ENCODE results near the gene ZNF316. TPM values are rescaled to one million over a fixed set of nuclear protein-coding genes. Genes with fewer than 3 reads are reported as not detected.

ZNF316 gene
- total RNA-seq, 2 donors from 2014 or later, result 21.4 to 29.6 TPM

- DNase-seq, result no peak
- no peak for TF ChIP-seq CTCF (conservative IDR thresholded peaks at IDR 0.05)
- H3K27ac ChIP-seq (ENCODE audit: low read depth, low read length), result no peak overlapping the region
- peaks cover 39% of the 10 kb centered on the region for H3K36me3 Mint-ChIP-seq (ENCODE audit: low read depth)
- 100% methylated on average over 1 of the region's 1 CpG for WGBS, 2 experiments (ENCODE audit: insufficient coverage in 1 of 2, insufficient read length in 1 of 2)
- H3K4me1 Mint-ChIP-seq, result no peaks in the 10 kb centered on the region
- H3K4me3 Mint-ChIP-seq, result no peak overlapping the region
- no peak overlapping the region for H3K4me3 ChIP-seq (ENCODE audit: low read length)
- peaks cover 93% of the 10 kb centered on the region for H3K9me3 ChIP-seq (ENCODE audit: control insufficient read depth, low read length)
- peaks cover 3% of the 10 kb centered on the region for H3K27me3 Mint-ChIP-seq (ENCODE audit: insufficient read depth)
- no peaks in the 10 kb centered on the region for H3K4me1 ChIP-seq (ENCODE audit: control insufficient read depth, insufficient read depth, low read length)
- no peak overlapping the region for H3K9ac ChIP-seq (ENCODE audit: extremely low read depth, low read length, poor library complexity, severe bottlenecking)
- H3K27me3 ChIP-seq (ENCODE audit: control insufficient read depth, insufficient read depth, low read length, poor library complexity, severe bottlenecking), result no peaks in the 10 kb centered on the region
- H3K9me3 Mint-ChIP-seq, result peaks cover 56% of the 10 kb centered on the region
- H3K36me3 ChIP-seq (ENCODE audit: control insufficient read depth, insufficient read depth, low read length), result peaks cover 4% of the 10 kb centered on the region
- no peak overlapping the region for H3K27ac Mint-ChIP-seq
Observed at GRCh38 chr7:6680146-6680545, 43.0 kb downstream of the ZNF316 start.

GRCh38 chr7:6691103-6691502 is 54.0 kb downstream of the ZNF316 start:
- Histone ChIP-seq H3K36me3 (ENCODE audit: control insufficient read depth, insufficient read depth, low read length) (peaks cover 98% of the 10 kb centered on the region), H3K4me1 (ENCODE audit: control insufficient read depth, insufficient read depth, low read length) (no peaks in the 10 kb centered on the region), H3K4me3 (ENCODE audit: low read length) (peak overlapping the region; percentile 72), H3K27ac (ENCODE audit: low read depth, low read length) (no peak overlapping the region), H3K9me3 (ENCODE audit: control insufficient read depth, low read length) (peaks cover 100% of the 10 kb centered on the region), H3K27me3 (ENCODE audit: control insufficient read depth, insufficient read depth, low read length, poor library complexity, severe bottlenecking) (no peaks in the 10 kb centered on the region), H3K9ac (ENCODE audit: extremely low read depth, low read length, poor library complexity, severe bottlenecking) (no peak overlapping the region)
- Mint-ChIP-seq H3K9me3 (no peaks in the 10 kb centered on the region), H3K4me3 (no peak overlapping the region), H3K36me3 (ENCODE audit: low read depth) (no peaks in the 10 kb centered on the region), H3K4me1 (no peaks in the 10 kb centered on the region), H3K27me3 (ENCODE audit: insufficient read depth) (no peaks in the 10 kb centered on the region), H3K27ac (no peak overlapping the region)
- WGBS, 2 experiments (ENCODE audit: insufficient coverage in 1 of 2, insufficient read length in 1 of 2), result 100% methylated on average over 3 of the region's 4 CpGs; no CpG with 5 or more reads in 1 of the 2 experiments
- no peak for DNase-seq
- no peak for TF ChIP-seq CTCF (conservative IDR thresholded peaks at IDR 0.05)

GRCh38 chr7:6691609-6692106 is 54.5 kb downstream of the ZNF316 start:
- Mint-ChIP-seq H3K4me1 (no peaks in the 10 kb centered on the region), H3K27ac (no peak overlapping the region), H3K36me3 (ENCODE audit: low read depth) (no peaks in the 10 kb centered on the region), H3K27me3 (ENCODE audit: insufficient read depth) (no peaks in the 10 kb centered on the region), H3K4me3 (no peak overlapping the region), H3K9me3 (no peaks in the 10 kb centered on the region)
- H3K4me3 ChIP-seq (ENCODE audit: low read length), result peak overlapping the region; percentile 72
- H3K36me3 ChIP-seq (ENCODE audit: control insufficient read depth, insufficient read depth, low read length), result peaks cover 100% of the 10 kb centered on the region
- no peak for TF ChIP-seq CTCF (conservative IDR thresholded peaks at IDR 0.05)
- no peak for DNase-seq
- H3K9me3 ChIP-seq (ENCODE audit: control insufficient read depth, low read length), result peaks cover 100% of the 10 kb centered on the region
- no peak overlapping the region for H3K27ac ChIP-seq (ENCODE audit: low read depth, low read length)
- no peaks in the 10 kb centered on the region for H3K4me1 ChIP-seq (ENCODE audit: control insufficient read depth, insufficient read depth, low read length)
- 98 to 100% methylated on average over 3 to 4 of the region's 5 CpGs for WGBS, 2 experiments (ENCODE audit: insufficient coverage in 1 of 2, insufficient read length in 1 of 2)
- H3K27me3 ChIP-seq (ENCODE audit: control insufficient read depth, insufficient read depth, low read length, poor library complexity, severe bottlenecking), result no peaks in the 10 kb centered on the region
- H3K9ac ChIP-seq (ENCODE audit: extremely low read depth, low read length, poor library complexity, severe bottlenecking), result no peak overlapping the region

All from endodermal cell (in vitro differentiated cells).